Activated T-cell treated with anti-CD3 and anti-CD28 coated beads for 24 hours (primary cell): Measurements from ENCODE around the gene HBA2.
"Not testable (repeated sequence)": the region's sequence is repeated elsewhere in the genome, so short reads cannot be mapped to it uniquely, and the experiment has no call there.

Experiments
- DNase-seq: peaks from one replicate; pipeline ENCODE4 v3.0.0-alpha.2; 2020; ENCODE audit warnings: low read depth

The HBA2 gene

GRCh38 chr16:194516-194915 lies 21.8 kb downstream of the HBA2 start:
- DNase-seq: no peak

GRCh38 chr16:200388-200787 lies 27.7 kb downstream of the HBA2 start:
- DNase-seq: no peak

- DNase-seq: no peak
These were observed 30.6 kb downstream of the HBA2 start for GRCh38 chr16:203246-203645.

- not testable (repeated sequence) for DNase-seq
These were observed 31.4 kb downstream of the HBA2 start for GRCh38 chr16:204046-204445.

GRCh38 chr16:209359-209758 lies 36.7 kb downstream of the HBA2 start:
- not testable (repeated sequence) for DNase-seq

- not testable (repeated sequence) for DNase-seq
These were observed 39.0 kb downstream of the HBA2 start for GRCh38 chr16:211631-212180.

GRCh38 chr16:212999-213398 lies 40.3 kb downstream of the HBA2 start:
- no peak for DNase-seq

- DNase-seq: no peak
These were observed 47.3 kb downstream of the HBA2 start for GRCh38 chr16:220021-220420.
